ENCODE results near the gene PNMA8A.

The PNMA8A gene

GRCh38 chr19:46460981-46461380 is 10.4 kb downstream of the PNMA8A start:
- H3K4me3 ChIP-seq (ENCODE audit: low read depth in 1 of 2, low read length in 2 of 2) = no peak overlapping the region
- H3K36me3 ChIP-seq (ENCODE audit: insufficient read depth, low read length) = no peaks in the 10 kb centered on the region
- no peak overlapping the region for H3K9ac ChIP-seq (ENCODE audit: low read length)
- H3K9me3 ChIP-seq (ENCODE audit: low read length) = no peaks in the 10 kb centered on the region
- H3K4me1 ChIP-seq (ENCODE audit: insufficient read depth, low read length) = no peaks in the 10 kb centered on the region
- H3K27ac ChIP-seq (ENCODE audit: low read depth, low read length) = no peak overlapping the region
- no peaks in the 10 kb centered on the region for H3K27me3 ChIP-seq (ENCODE audit: control insufficient read depth in 1 of 2, insufficient read depth in 2 of 2, low read length in 2 of 2)

- H3K27ac ChIP-seq (ENCODE audit: low read depth, low read length) = no peak overlapping the region
- no peaks in the 10 kb centered on the region for H3K9me3 ChIP-seq (ENCODE audit: low read length)
- no peaks in the 10 kb centered on the region for H3K4me1 ChIP-seq (ENCODE audit: insufficient read depth, low read length)
- H3K36me3 ChIP-seq (ENCODE audit: insufficient read depth, low read length) = no peaks in the 10 kb centered on the region
- H3K4me3 ChIP-seq (ENCODE audit: low read depth in 1 of 2, low read length in 2 of 2) = no peak overlapping the region
- no peak overlapping the region for H3K9ac ChIP-seq (ENCODE audit: low read length)
- H3K27me3 ChIP-seq (ENCODE audit: control insufficient read depth in 1 of 2, insufficient read depth in 2 of 2, low read length in 2 of 2) = peaks cover 0 to 3% of the 10 kb centered on the region in 2 donors
Measured at GRCh38 chr19:46460055-46460454, 11.3 kb downstream of the PNMA8A start.

GRCh38 chr19:46456930-46457329 is 14.4 kb downstream of the PNMA8A start:
- no peaks in the 10 kb centered on the region for H3K4me1 ChIP-seq (ENCODE audit: insufficient read depth, low read length)
- no peaks in the 10 kb centered on the region for H3K9me3 ChIP-seq (ENCODE audit: low read length)
- H3K9ac ChIP-seq (ENCODE audit: low read length) = no peak overlapping the region
- H3K4me3 ChIP-seq (ENCODE audit: low read depth in 1 of 2, low read length in 2 of 2) = no peak overlapping the region
- no peaks in the 10 kb centered on the region for H3K36me3 ChIP-seq (ENCODE audit: insufficient read depth, low read length)
- no peak overlapping the region for H3K27ac ChIP-seq (ENCODE audit: low read depth, low read length)
- peaks cover 0 to 3% of the 10 kb centered on the region in 2 donors for H3K27me3 ChIP-seq (ENCODE audit: control insufficient read depth in 1 of 2, insufficient read depth in 2 of 2, low read length in 2 of 2)

GRCh38 chr19:46454244-46454643 is 17.1 kb downstream of the PNMA8A start:
- no peak overlapping the region for H3K9ac ChIP-seq (ENCODE audit: low read length)
- no peak overlapping the region for H3K27ac ChIP-seq (ENCODE audit: low read depth, low read length)
- no peaks in the 10 kb centered on the region for H3K4me1 ChIP-seq (ENCODE audit: insufficient read depth, low read length)
- H3K4me3 ChIP-seq (ENCODE audit: low read depth in 1 of 2, low read length in 2 of 2) = no peak overlapping the region
- no peaks in the 10 kb centered on the region for H3K36me3 ChIP-seq (ENCODE audit: insufficient read depth, low read length)
- peaks cover 0 to 3% of the 10 kb centered on the region in 2 donors for H3K27me3 ChIP-seq (ENCODE audit: control insufficient read depth in 1 of 2, insufficient read depth in 2 of 2, low read length in 2 of 2)
- H3K9me3 ChIP-seq (ENCODE audit: low read length) = no peaks in the 10 kb centered on the region

- no peak overlapping the region for H3K4me3 ChIP-seq (ENCODE audit: low read depth in 1 of 2, low read length in 2 of 2)
- H3K27me3 ChIP-seq (ENCODE audit: control insufficient read depth in 1 of 2, insufficient read depth in 2 of 2, low read length in 2 of 2) = peaks cover 0 to 3% of the 10 kb centered on the region in 2 donors
- no peak overlapping the region for H3K27ac ChIP-seq (ENCODE audit: low read depth, low read length)
- H3K36me3 ChIP-seq (ENCODE audit: insufficient read depth, low read length) = no peaks in the 10 kb centered on the region
- no peaks in the 10 kb centered on the region for H3K9me3 ChIP-seq (ENCODE audit: low read length)
- H3K4me1 ChIP-seq (ENCODE audit: insufficient read depth, low read length) = no peaks in the 10 kb centered on the region
- H3K9ac ChIP-seq (ENCODE audit: low read length) = no peak overlapping the region
Measured at GRCh38 chr19:46453661-46454060, 17.7 kb downstream of the PNMA8A start.

- Histone ChIP-seq H3K27me3 (ENCODE audit: control insufficient read depth in 1 of 2, insufficient read depth in 2 of 2, low read length in 2 of 2) (peaks cover 0 to 3% of the 10 kb centered on the region in 2 donors), H3K27ac (ENCODE audit: low read depth, low read length) (no peak overlapping the region), H3K4me3 (ENCODE audit: low read depth in 1 of 2, low read length in 2 of 2) (no peak overlapping the region)
Measured at GRCh38 chr19:46452186-46452585, 19.2 kb downstream of the PNMA8A start.

GRCh38 chr19:46451352-46451751 is 20.0 kb downstream of the PNMA8A start:
- no peaks in the 10 kb centered on the region for H3K9me3 ChIP-seq (ENCODE audit: low read length)
- H3K4me3 ChIP-seq (ENCODE audit: low read depth in 1 of 2, low read length in 2 of 2) = no peak overlapping the region
- H3K27ac ChIP-seq (ENCODE audit: low read depth, low read length) = no peak overlapping the region
- no peaks in the 10 kb centered on the region for H3K4me1 ChIP-seq (ENCODE audit: insufficient read depth, low read length)
- no peak overlapping the region for H3K9ac ChIP-seq (ENCODE audit: low read length)
- no peaks in the 10 kb centered on the region for H3K36me3 ChIP-seq (ENCODE audit: insufficient read depth, low read length)
- peaks cover 0 to 3% of the 10 kb centered on the region in 2 donors for H3K27me3 ChIP-seq (ENCODE audit: control insufficient read depth in 1 of 2, insufficient read depth in 2 of 2, low read length in 2 of 2)

More at GRCh38 chr19:46452186-46452585, 19.2 kb downstream of the PNMA8A start:
- Histone ChIP-seq H3K9ac (ENCODE audit: low read length) (no peak overlapping the region), H3K9me3 (ENCODE audit: low read length) (no peaks in the 10 kb centered on the region), H3K36me3 (ENCODE audit: insufficient read depth, low read length) (no peaks in the 10 kb centered on the region), H3K4me1 (ENCODE audit: insufficient read depth, low read length) (no peaks in the 10 kb centered on the region)

- no peak overlapping the region for H3K9ac ChIP-seq (ENCODE audit: low read length)
Measured at GRCh38 chr19:46450737-46451136, 20.6 kb downstream of the PNMA8A start.

GRCh38 chr19:46449228-46449627 is 22.1 kb downstream of the PNMA8A start:
- Histone ChIP-seq H3K4me3 (ENCODE audit: low read depth in 1 of 2, low read length in 2 of 2) (no peak overlapping the region), H3K27me3 (ENCODE audit: control insufficient read depth in 1 of 2, insufficient read depth in 2 of 2, low read length in 2 of 2) (no peaks in the 10 kb centered on the region), H3K4me1 (ENCODE audit: insufficient read depth, low read length) (no peaks in the 10 kb centered on the region), H3K27ac (ENCODE audit: low read depth, low read length) (no peak overlapping the region), H3K9me3 (ENCODE audit: low read length) (no peaks in the 10 kb centered on the region), H3K36me3 (ENCODE audit: insufficient read depth, low read length) (no peaks in the 10 kb centered on the region), H3K9ac (ENCODE audit: low read length) (no peak overlapping the region)

More at GRCh38 chr19:46450737-46451136, 20.6 kb downstream of the PNMA8A start:
- Histone ChIP-seq H3K27ac (ENCODE audit: low read depth, low read length) (no peak overlapping the region), H3K4me1 (ENCODE audit: insufficient read depth, low read length) (no peaks in the 10 kb centered on the region), H3K27me3 (ENCODE audit: control insufficient read depth in 1 of 2, insufficient read depth in 2 of 2, low read length in 2 of 2) (peaks cover 0 to 3% of the 10 kb centered on the region in 2 donors), H3K36me3 (ENCODE audit: insufficient read depth, low read length) (no peaks in the 10 kb centered on the region), H3K4me3 (ENCODE audit: low read depth in 1 of 2, low read length in 2 of 2) (no peak overlapping the region), H3K9me3 (ENCODE audit: low read length) (no peaks in the 10 kb centered on the region)

- no peak overlapping the region for H3K27ac ChIP-seq (ENCODE audit: low read depth, low read length)
- H3K27me3 ChIP-seq (ENCODE audit: control insufficient read depth in 1 of 2, insufficient read depth in 2 of 2, low read length in 2 of 2) = no peaks in the 10 kb centered on the region
- no peaks in the 10 kb centered on the region for H3K9me3 ChIP-seq (ENCODE audit: low read length)
- H3K4me1 ChIP-seq (ENCODE audit: insufficient read depth, low read length) = no peaks in the 10 kb centered on the region
- H3K4me3 ChIP-seq (ENCODE audit: low read depth in 1 of 2, low read length in 2 of 2) = no peak overlapping the region
- no peak overlapping the region for H3K9ac ChIP-seq (ENCODE audit: low read length)
- H3K36me3 ChIP-seq (ENCODE audit: insufficient read depth, low read length) = no peaks in the 10 kb centered on the region
Measured at GRCh38 chr19:46448601-46449000, 22.8 kb downstream of the PNMA8A start.

GRCh38 chr19:46447824-46448223 is 23.5 kb downstream of the PNMA8A start:
- Histone ChIP-seq H3K36me3 (ENCODE audit: insufficient read depth, low read length) (no peaks in the 10 kb centered on the region), H3K9ac (ENCODE audit: low read length) (no peak overlapping the region), H3K4me1 (ENCODE audit: insufficient read depth, low read length) (peaks cover 5% of the 10 kb centered on the region), H3K9me3 (ENCODE audit: low read length) (no peaks in the 10 kb centered on the region), H3K27me3 (ENCODE audit: control insufficient read depth in 1 of 2, insufficient read depth in 2 of 2, low read length in 2 of 2) (no peaks in the 10 kb centered on the region), H3K4me3 (ENCODE audit: low read depth in 1 of 2, low read length in 2 of 2) (no peak overlapping the region), H3K27ac (ENCODE audit: low read depth, low read length) (no peak overlapping the region)

- H3K9ac ChIP-seq (ENCODE audit: low read length) = no peak overlapping the region
- no peaks in the 10 kb centered on the region for H3K36me3 ChIP-seq (ENCODE audit: insufficient read depth, low read length)
- H3K4me3 ChIP-seq (ENCODE audit: low read depth in 1 of 2, low read length in 2 of 2) = no peak overlapping the region
- peaks cover 6% of the 10 kb centered on the region for H3K4me1 ChIP-seq (ENCODE audit: insufficient read depth, low read length)
- no peak overlapping the region for H3K27ac ChIP-seq (ENCODE audit: low read depth, low read length)
- no peaks in the 10 kb centered on the region for H3K27me3 ChIP-seq (ENCODE audit: control insufficient read depth in 1 of 2, insufficient read depth in 2 of 2, low read length in 2 of 2)
- no peaks in the 10 kb centered on the region for H3K9me3 ChIP-seq (ENCODE audit: low read length)
Measured at GRCh38 chr19:46447006-46447405, 24.4 kb downstream of the PNMA8A start.
